HG02623 (cell line): ENCODE results near the gene RPGR.
A peak's percentile ranks its signal among the peaks of the same experiment; 100 is the strongest.

ENCODE experiments used
- ATAC-seq: cut with Tn5 transposase; IDR thresholded peaks from one replicate; pipeline ENCODE4 v1.9.1; 2021; ENCODE audit warnings: moderate library complexity; ENCODE audit not compliant: unreplicated experiment

RPGR gene, protein sequence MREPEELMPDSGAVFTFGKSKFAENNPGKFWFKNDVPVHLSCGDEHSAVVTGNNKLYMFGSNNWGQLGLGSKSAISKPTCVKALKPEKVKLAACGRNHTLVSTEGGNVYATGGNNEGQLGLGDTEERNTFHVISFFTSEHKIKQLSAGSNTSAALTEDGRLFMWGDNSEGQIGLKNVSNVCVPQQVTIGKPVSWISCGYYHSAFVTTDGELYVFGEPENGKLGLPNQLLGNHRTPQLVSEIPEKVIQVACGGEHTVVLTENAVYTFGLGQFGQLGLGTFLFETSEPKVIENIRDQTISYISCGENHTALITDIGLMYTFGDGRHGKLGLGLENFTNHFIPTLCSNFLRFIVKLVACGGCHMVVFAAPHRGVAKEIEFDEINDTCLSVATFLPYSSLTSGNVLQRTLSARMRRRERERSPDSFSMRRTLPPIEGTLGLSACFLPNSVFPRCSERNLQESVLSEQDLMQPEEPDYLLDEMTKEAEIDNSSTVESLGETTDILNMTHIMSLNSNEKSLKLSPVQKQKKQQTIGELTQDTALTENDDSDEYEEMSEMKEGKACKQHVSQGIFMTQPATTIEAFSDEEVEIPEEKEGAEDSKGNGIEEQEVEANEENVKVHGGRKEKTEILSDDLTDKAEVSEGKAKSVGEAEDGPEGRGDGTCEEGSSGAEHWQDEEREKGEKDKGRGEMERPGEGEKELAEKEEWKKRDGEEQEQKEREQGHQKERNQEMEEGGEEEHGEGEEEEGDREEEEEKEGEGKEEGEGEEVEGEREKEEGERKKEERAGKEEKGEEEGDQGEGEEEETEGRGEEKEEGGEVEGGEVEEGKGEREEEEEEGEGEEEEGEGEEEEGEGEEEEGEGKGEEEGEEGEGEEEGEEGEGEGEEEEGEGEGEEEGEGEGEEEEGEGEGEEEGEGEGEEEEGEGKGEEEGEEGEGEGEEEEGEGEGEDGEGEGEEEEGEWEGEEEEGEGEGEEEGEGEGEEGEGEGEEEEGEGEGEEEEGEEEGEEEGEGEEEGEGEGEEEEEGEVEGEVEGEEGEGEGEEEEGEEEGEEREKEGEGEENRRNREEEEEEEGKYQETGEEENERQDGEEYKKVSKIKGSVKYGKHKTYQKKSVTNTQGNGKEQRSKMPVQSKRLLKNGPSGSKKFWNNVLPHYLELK

GRCh38 chrX:38327007-38327774 lies at the start of gene RPGR:
Gene RPGR, minus strand, starts transcription at chrX:38327509. Its CDS starts 142 bp downstream, at chrX:38327367.
- peak; percentile 95 for ATAC-seq

DNA sequence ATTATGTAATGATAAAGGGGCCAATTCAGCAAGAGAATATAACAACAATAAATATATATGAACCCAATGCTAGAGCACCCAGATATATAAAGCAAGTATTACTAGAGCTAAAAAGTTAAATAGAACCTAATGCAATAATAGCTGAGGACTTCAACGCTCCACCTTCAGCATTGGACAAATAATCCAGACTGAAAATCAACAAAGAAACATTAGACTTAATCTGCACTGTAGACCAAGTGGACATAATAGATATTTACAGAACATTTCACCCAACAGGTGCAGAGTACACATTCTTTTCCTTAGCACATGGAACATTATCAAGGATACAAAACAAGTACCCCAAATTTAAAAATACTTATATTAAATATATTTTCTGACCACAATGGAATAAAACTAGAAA lies 49.4 kb upstream of the RPGR start:
- no peak for ATAC-seq

DNA sequence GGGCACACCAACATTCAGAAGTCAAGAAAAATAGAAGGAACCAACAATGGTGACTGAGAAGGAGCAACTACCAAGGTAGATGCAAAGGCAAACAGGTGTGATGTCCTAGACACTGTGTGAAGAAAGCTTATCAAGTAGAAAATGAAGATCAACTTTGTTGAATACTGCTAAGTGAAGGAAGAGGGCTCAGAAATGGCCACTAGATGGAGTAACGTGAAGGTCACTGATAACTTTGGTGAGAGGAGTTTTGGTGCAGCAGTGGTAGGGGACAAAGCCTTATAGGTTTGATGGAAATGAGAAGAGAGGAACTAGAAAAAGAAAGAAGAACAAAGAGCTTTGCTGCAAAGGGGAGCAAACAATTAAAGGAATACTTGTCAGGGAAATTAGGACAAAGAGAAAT lies 48.6 kb upstream of the RPGR start:
- no peak for ATAC-seq

GRCh38 chrX:38374431-38374830 lies 47.1 kb upstream of the RPGR start:
- no peak for ATAC-seq

DNA sequence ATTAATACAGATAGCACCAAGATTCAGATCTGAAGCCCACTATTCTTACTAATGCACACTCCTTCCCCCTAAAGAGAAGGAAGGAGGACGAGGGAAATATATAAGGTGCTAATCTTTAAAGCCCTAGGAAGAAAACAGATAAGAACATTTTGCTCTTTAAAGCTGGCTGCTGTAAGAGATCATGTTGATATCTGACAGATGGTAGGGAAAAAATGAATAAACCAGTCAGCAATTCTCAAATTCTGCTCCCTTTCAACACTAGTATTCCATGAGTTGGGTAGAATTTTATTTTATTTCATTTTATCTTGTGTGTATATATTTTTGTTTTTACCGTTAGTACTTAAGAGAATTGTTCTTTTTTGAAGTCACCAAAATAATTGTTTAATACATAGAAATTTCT lies 44.3 kb upstream of the RPGR start:
- ATAC-seq = no peak

GRCh38 chrX:38368774-38369173 lies 41.5 kb upstream of the RPGR start:
- ATAC-seq = no peak

GRCh38 chrX:38365954-38366353 lies 38.6 kb upstream of the RPGR start:
- no peak for ATAC-seq

DNA sequence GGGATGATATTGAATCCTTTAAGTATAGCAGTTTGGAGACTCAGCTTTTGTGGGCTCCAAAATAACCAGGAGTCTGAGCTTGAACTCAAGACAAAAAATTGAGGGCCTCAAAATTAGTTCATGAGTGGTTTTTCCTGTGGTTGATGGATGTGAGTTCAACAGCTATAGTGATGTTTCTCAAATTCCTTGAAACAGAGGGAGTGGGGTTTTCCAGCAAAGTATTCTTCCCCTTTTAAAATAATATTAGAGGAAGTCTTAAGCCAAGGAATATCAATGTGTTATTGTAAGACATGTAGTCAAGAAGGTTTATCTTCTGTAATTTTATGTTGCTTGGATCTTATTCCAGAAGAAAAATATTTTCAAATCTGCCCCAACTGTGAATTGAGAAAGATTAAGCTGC lies 35.7 kb upstream of the RPGR start:
- no peak for ATAC-seq

DNA sequence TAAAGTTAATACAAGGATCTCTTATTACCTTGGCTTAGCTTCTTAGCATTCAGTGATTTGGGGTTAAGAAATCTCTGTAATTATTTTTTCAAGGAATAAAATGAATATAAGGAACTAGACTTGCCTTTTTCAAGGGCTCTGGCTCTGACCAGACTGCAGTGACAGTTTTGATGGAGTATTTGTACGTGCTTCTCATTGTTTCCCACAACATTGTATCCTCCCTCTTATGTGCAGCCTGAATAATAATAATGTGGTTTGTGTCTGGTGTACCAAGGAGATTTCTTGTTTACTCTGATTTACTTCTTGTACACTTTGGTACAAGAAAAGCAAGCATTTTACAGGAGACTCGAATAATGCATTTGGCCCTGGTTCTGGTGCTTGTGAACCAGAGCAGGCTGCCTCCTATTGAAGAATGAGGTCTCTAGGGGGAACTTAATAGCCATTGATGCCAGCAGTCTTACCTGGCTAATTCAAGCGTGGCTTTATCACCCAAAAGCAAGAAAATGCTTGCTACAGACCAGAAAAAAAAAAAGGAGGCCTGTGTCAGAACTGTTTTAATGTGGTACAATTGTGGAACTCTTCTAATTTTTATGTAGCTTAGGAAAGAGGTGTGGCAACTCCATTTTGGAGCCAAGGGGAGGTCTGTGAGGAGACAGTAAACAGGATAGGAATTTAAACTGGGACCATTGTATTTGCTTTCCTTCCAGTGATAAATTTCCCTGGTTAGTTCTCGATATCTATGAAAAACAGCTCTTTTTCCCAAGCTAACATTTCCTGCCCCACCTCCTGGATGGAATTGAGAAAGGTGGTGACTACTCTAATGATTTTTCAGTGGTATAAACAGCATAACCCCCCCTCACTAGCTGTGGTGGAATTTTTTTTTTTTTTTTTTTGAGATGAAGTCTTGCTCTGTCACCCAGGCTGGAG lies 30.7 kb upstream of the RPGR start:
- no peak for ATAC-seq

- no peak for ATAC-seq
These were observed 29.1 kb upstream of the RPGR start for GRCh38 chrX:38356401-38356800.

GRCh38 chrX:38352362-38352761 lies 25.1 kb upstream of the RPGR start, which contains the start of gene OTC:
Gene OTC, plus strand, starts transcription at chrX:38352604. Its CDS starts 93 bp downstream, at chrX:38352697.
- no peak for ATAC-seq

DNA sequence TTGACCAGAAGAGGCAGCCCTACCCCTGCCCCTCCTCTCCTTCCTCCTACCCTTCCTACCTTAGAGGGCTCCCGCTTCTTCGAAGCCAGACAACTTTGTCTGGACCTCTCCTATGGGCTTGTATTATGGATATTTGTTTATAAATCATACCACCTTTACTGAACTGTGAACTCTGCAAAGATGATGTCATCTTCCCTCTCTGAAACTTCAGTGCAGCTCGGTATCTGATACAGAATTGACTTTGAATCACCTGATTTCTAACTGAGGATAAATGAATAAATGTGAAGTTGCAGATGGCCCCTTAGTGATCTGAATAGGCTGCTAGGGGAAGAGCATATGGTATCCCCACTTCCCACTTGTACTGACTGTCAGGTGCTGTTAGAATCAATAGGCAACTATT lies 24.0 kb upstream of the RPGR start:
- no peak for ATAC-seq

GRCh38 chrX:38347136-38347535 lies 19.8 kb upstream of the RPGR start:
- ATAC-seq = peak; percentile 75

DNA sequence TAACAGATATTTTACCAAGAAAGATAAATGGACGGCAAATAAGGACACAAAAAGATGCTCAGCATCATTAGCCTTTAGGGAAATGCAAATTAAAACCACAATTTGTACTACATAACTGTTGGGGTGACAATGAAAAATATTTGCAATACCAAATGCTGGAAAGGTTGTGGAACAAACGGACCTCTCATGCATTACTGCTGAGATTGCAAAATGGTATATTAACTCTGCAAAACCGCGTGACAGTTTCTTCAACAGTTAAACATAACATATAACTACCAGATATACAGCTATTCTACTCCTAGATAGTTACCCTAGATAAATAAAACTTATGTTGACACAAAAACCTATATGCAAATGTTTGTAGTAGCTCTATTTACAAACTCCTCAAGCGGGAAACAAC lies 18.8 kb upstream of the RPGR start:
- ATAC-seq = no peak

DNA sequence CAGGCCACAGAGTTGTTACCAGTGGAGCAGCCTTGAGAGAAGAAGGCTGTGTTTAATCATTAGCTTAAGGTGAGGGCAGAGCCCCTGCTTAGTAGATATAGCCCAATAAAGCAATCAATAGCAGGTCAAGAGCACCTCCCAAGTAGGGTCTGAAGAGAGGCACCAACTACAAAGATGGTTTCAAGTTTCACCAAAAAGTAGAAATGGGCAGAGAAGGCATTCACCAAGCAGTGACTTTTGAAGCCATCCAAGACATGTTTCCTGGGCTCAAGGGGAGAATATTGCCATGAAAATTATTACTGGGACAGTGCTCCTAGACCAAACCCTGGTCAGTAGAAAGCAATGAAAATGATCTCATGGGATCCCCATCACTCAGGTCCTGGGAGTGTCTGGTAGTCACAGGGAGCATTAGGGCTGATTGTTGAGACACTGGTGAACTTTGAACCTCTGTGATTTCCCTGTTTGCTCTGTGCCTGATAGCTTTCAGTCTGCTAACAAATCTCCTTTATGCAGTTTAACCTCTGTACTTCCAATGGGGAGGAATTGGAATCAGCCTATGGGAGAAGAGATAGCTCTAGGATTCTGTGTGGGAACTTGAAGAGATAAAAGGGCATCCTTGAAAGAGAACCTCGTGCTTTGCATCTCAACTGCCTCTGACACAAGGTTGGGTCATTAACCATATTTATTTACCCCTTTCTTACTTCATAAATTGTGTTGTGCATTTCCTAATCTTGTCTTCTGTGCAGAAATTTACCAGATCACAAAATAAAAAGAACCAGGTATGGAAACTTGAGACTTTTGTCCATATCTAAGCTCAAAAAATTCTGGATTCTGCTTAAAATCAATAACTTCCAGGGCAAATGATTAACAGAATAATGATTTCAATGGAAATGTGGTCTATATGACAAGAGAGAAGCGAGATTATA lies 15.8 kb upstream of the RPGR start:
- no peak for ATAC-seq

DNA sequence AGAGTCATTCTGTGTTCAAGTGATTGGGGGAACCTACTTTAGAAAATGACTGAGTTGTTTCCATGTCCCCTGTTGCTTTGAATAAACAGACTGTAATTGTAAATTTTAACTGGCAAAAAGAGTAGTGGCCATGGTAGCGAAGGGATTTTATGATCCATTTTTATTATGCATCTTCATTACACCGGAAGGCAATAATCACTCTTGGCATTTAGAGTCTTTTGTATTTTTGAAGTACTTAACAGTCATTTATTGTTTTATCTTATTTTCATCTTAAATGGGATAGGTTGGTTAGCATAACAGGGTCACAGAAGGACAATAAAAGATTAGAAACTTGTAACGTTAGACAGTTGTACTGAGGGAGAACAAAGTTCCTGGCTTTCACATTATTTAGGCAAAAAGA lies 14.1 kb upstream of the RPGR start:
- ATAC-seq = no peak

DNA sequence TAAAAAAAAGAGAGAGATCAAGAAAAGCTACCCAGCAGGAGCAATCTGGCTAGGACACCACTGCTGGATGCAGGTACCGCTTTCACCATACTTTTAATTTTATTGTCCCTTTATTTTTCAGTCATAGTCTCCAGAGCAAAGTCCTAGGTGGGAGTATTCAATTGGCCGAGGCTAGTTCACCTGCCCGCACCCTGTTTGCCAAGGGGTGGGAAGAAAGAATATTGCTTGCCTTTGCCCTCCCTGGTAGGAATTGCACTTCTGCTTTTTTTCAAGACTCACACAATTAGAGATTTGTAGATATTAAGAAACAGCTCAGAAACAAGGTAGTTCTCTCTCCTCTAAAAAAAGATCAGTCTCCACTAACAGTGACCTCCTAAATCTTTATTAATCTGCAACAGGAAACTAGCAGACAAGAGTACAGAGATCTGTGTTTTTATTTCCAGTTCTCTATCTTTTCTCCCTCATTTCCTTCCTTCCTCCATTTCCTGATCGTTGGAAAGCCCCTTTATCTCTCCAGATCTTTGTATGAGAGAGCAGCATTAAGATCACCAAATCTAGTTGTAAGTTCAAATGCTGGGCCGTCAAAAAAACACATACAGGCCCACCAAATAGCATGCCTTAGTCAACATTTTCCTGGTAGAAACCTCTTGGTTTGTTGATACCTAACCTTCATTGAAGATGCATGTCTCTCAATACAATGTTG lies 9.4 kb upstream of the RPGR start:
- no peak for ATAC-seq

DNA sequence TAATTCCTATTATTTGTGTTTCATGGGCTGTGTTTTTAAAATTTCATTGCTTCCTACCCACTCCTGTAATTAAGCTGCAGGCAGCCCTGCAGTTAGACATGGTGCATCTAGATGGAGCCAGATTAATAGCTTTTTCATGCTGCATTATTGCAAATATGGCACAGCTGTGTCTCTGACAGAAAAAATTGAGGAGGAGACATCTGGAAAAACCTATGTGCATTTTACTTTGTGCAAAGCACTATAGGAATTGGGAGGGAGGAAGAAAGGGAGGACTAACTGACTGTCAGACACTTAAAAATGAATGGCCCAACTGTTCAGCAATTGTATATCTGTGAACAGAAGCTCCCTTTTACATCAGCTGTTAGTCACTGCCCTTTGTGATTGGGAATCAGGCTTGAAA lies 8.1 kb upstream of the RPGR start:
- ATAC-seq = no peak
